GM19193 (cell line): ENCODE results near the gene KCNQ1OT1.

Source experiments
- POLR2A ChIP-seq: IDR thresholded peaks from 4 replicates; pipeline ENCODE4 v1.6.1; 2011; ENCODE audit not compliant: insufficient read depth, insufficient read length; ENCODE audit errors: extremely low read depth

KCNQ1OT1 gene

GRCh38 chr11:2631161-2631560 is 68.6 kb downstream of the KCNQ1OT1 start:
- no peak for TF ChIP-seq POLR2A

- TF ChIP-seq POLR2A = no peak
Measured at GRCh38 chr11:2630679-2631078, 69.1 kb downstream of the KCNQ1OT1 start.

DNA sequence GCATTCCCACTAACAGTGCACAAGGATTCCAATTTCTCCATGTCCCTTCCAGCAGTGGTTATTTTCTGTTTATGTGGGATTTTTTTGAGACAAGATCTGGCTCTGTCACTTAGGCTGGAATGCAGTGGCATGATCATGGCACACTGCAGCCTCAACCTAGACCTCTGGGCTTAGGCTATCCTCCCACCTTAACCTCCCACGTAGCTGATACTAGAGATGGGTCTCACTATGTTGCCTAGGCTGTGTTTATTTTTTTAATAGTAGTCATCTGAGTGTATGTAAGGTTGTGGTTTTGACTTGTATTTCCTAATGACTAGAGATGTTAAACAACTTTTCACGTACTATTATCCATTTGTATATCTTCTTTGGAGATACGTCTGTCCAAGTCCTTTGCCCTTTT is 74.6 kb downstream of the KCNQ1OT1 start:
- TF ChIP-seq POLR2A = no peak

GRCh38 chr11:2621894-2622293 is 77.9 kb downstream of the KCNQ1OT1 start:
- TF ChIP-seq POLR2A = no peak

DNA sequence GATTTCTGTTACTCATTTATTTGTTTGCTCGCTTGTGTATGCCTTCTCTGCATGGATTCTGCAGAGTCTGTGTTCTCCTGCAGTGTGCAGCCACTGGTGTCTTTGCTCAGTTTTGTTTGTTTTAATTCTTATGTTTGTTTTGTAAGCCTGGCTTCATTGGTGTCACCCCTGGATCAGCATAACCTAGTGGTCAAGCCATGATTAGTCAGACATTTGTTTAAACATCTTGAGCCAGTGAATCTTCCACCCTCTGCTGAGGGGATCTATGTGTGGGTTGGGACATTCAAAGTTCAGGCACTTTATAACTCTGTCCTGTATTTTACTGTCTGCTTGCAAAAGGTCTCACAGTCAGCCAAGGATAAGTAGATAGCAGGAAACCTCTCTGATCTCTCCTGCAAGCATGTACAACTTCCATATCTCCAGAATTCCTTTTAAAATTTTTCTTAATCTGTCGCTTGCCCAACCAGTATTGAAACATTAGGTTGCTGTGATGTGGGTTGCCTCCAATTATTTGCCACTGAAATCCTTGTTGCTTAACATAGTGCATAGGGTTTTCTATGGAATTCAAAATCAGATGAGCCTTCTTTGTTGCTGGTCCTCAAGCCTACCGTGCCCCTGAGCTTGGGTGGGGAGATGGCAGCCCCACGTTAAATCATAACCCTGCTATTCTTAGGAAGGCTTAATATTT is 86.8 kb downstream of the KCNQ1OT1 start:
- TF ChIP-seq POLR2A = no peak

GRCh38 chr11:2609345-2609744 is 90.4 kb downstream of the KCNQ1OT1 start:
- no peak for TF ChIP-seq POLR2A

DNA sequence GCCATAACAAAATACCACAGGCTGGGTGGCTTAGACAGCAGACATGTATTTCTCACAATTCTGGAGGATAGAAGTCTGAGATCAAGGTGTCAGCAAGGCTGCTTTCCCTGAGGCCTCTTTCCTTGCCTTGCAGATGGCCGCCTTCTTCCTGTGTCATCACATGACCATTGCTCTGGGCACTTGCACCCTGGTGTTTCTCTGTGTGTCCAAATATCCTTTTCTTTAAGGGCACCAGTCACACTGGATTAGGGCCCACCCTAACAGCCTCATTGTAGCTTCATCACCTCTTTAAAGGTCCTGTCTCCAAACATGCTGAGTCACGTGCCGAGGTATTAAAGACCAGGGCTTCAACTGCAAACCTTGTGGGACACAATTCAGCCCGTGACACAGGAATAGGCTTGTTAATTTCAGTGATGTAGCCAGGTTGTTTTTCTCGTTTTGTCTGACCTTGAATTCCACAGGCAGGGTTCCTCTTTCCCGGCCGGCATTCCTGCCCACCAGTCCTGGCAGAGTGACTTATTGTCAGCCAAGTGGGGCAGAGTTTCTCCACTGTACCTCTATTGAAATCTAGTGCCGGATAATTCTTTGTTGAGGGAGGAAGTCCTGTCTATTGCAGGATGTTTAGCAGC is 100.1 kb downstream of the KCNQ1OT1 start:
- no peak for TF ChIP-seq POLR2A

GRCh38 chr11:2595204-2595603 is 104.6 kb downstream of the KCNQ1OT1 start:
- TF ChIP-seq POLR2A = no peak

DNA sequence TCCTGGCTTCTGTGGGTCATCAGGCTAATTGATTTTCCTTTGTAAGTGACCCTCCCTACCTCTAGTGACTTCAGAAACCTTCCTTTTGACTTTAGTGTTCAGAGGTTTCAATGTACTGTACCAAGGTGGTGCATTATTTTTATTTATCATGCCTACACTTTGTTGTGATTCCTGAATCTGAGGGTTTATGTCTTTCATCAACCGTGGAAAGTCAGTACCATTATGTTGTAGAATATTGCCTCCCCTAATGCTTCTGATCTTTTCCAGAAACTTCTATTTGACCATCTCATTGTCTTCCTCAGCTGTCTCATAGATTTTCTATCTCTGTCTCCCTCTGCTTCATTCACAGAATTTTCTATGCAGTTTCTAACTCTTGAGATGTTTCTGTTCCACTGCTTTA is 105.5 kb downstream of the KCNQ1OT1 start:
- TF ChIP-seq POLR2A = no peak

DNA sequence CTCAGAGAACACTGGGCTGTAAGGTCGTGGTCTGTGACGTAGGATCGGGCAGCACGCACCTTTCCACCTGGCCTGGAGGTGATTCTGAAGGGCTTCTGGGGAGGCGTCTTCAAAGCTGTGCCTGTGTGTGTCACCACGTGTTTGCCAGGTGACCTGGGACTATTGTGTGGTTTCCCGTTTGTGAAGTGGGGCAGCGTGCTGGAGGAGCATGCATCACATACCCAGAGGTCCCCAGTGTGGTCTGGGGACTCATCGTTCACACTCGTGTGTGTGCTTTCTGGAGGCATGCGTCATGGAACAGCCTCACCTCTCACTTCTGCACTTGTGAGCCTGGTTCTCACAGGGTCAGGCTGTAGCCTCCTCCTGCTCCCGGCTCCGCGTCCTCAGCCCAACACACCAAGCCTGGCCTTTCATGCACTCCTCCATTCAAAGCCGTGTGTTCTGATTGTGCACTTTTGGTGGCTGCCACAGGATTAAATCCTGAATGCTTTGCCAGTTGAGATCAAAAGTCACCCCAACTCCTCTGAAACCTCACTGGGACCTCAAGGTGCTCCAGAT is 106.3 kb downstream of the KCNQ1OT1 start:
- no peak for TF ChIP-seq POLR2A

GRCh38 chr11:2592559-2593392 is 107.0 kb downstream of the KCNQ1OT1 start:
- no peak for TF ChIP-seq POLR2A

DNA sequence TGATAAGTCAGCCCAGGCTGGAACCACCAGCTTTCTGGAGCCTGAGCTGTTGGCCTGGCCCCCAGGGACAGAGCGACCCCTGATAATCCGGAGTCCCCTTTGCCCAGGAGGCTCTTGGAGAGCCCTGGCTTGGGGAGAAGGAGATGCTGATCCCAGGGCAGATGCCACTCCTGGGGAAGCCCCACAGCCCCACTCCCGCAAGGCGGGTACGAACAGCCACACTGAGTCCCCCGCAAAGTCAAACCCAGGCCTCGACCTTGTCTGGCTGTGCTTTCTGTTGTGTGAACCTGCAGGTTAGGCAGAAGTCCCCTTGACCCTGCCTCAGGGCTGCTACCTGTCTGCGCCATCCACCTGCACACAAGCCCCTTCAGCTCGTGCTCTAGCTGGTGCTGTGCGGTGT is 108.0 kb downstream of the KCNQ1OT1 start:
- TF ChIP-seq POLR2A = no peak

DNA sequence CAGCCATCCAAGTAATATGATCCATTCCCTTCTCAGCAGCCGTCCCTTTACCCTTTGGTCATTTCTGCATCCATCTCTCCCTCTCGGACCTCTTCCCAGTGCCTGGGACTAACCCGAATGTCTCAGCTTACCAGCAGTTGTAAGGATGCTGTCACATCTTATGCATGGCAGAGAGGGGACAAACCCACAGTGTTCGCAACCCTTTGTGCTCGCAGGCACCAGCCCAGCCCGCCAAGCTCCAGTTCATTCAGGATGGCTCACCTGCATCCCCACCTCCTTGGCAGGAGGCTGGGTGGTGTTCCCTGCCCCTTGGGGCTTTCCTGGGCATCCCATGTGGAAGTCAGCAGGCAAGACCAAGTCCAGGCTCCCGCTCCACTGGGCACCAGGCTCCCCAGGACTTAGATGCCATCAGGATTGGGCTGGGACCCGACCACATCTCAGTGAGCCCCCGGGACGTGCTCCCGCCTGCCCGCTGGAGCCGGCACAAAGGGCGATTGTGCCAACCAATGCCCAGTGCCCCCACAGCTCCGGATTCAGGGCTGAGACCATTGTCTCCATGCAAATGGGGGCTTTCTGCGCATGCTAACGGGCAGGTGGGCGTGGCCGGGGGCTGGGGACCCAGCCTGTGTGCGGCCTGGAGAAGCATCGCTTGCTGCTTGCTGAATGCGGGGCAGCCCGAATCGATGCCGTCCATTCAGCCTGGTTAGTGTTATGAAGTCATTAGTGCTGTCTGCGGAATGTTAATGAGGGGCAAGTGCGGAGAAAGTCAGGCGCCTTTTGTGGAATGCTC is 108.6 kb downstream of the KCNQ1OT1 start:
- TF ChIP-seq POLR2A = no peak

DNA sequence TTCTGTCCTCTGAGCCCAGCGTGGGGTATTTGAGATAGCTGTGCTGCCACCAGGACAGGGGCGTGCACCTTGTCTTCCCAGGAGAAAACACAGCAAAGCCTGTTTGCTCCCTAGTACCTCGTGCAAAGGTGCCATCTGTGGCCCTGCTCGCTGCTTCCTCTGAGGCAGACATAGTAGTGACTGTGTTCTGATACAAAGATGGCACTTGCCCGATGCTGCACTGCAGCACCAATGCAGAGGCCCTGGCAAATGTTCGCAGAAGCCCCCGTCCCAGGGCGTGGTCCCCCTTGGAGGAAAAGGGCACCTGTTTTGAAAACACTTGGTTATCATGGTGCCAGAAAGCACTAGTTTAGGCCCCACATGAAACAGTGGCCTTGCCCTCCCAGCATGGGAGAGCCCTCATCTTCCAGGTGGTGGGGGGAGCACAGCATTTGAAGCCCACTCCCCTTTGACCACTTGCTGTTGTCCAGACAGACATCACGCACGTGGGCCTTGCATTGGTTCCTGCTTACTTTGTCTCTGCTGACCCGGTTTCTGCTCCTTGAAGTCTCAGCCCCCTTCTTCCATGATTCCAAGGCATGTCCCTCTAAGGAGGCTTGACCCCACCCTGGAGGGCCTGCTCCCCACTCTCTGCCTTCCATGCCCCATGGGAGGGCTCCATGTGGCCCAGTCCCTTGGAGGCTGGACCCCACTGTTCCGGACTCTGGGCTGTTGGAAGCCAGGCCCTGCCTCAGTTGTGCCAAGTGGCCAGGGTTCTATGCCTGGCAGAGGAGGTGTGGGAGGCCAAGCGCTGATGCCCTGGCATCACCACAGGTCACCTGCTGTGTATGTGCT is 109.4 kb downstream of the KCNQ1OT1 start:
- TF ChIP-seq POLR2A = no peak
